T-cell (primary cell): ENCODE results near the gene MEMO1. TPM values are rescaled to one million over a fixed set of nuclear protein-coding genes. Genes with fewer than 3 reads are reported as not detected.
"Not testable (repeated sequence)": the region's sequence is repeated elsewhere in the genome, so short reads cannot be mapped to it uniquely, and the experiment has no call there.

Experiments
- ATAC-seq, 4 experiments: fragments of 200-7000 bp in 3 of 4; fragments of 150-1000 bp in 1 of 4; cut with Tn5 transposase; replicated peaks in 1 of 4; 1 replicate in 3 of 4; 2 replicates in 1 of 4; pipeline ENCODE4 v1.10.0; 2021; ENCODE audit warnings: moderate library complexity in 3 of 4, mild to moderate bottlenecking in 2 of 4, moderate number of reproducible peaks in 1 of 4
- CTCF ChIA-PET, 2 donors: fragments of 300-600 bp; sonication (Branson Sonifier 250); formaldehyde crosslinking; loops; one replicate each; lab custom pipeline; 2022; ENCODE audit warnings: antibody characterized with exemption in 2 of 2; lab: Charles Lee
- POLR2A ChIA-PET, 2 donors: fragments of 300-600 bp; sonication (Branson Sonifier 250); formaldehyde crosslinking; loops; one replicate each; lab custom pipeline; 2022; ENCODE audit warnings: antibody characterized with exemption in 2 of 2; lab: Charles Lee
- DNase-seq, 35 experiments: peaks; one replicate each; pipeline versions ENCODE4 v3.0.0 to v3.0.0-alpha.2; 2013 to 2023
- H3K27ac ChIP-seq: one replicate; pipeline ENCODE4 v1.5.1; 2013; ENCODE audit warnings: low read length
- H3K27me3 ChIP-seq, 2 experiments: replicated peaks in 1 of 2; 1 replicate in 1 of 2; 2 replicates in 1 of 2; pipeline versions ENCODE4 v1.6.1 to v1.7.0; 2013; ENCODE audit warnings: low read length in 1 of 2, mixed read lengths in 1 of 2; ENCODE audit not compliant: control insufficient read depth in 2 of 2, insufficient read depth in 2 of 2; ENCODE audit errors: extremely low read depth in 1 of 2
- H3K36me3 ChIP-seq, 2 donors: 1 replicate in 1 of 2; 2 replicates in 1 of 2; pipeline versions ENCODE4 v1.6.1 to v1.7.0; 2013; ENCODE audit warnings: low read length in 1 of 2; ENCODE audit not compliant: control insufficient read depth in 2 of 2, insufficient read depth in 1 of 2; ENCODE audit errors: extremely low read depth in 1 of 2
- H3K4me1 ChIP-seq, 2 experiments: 1 replicate in 1 of 2; 2 replicates in 1 of 2; pipeline versions ENCODE4 v1.6.1 to v1.7.0; 2013; ENCODE audit warnings: low read length in 2 of 2, mixed read lengths in 1 of 2; ENCODE audit not compliant: insufficient read depth in 2 of 2, control insufficient read depth in 1 of 2; ENCODE audit errors: extremely low read depth in 1 of 2
- H3K4me3 ChIP-seq, 2 donors: 1 replicate in 1 of 2; 2 replicates in 1 of 2; pipeline versions ENCODE4 v1.5.1 to v1.7.0; 2013; ENCODE audit warnings: mild to moderate bottlenecking in 2 of 2, low read length in 1 of 2, moderate library complexity in 1 of 2; ENCODE audit not compliant: control insufficient read depth in 1 of 2; ENCODE audit errors: extremely low read depth in 1 of 2
- H3K9me3 ChIP-seq: 2 replicates; pipeline ENCODE4 v1.7.0; 2013
- H3K27ac Mint-ChIP-seq, 2 donors: one replicate each; pipeline ENCODE4 v1.8.0; 2020 to 2021; ENCODE audit warnings: mild to moderate bottlenecking in 2 of 2, mixed read lengths in 2 of 2
- H3K27me3 Mint-ChIP-seq, 2 donors: one replicate each; pipeline ENCODE4 v1.8.0; 2021 to 2022; ENCODE audit warnings: mixed read lengths in 2 of 2
- H3K36me3 Mint-ChIP-seq: one replicate; pipeline ENCODE4 v1.8.0; 2021; ENCODE audit warnings: mixed read lengths
- H3K4me1 Mint-ChIP-seq, 3 donors: one replicate each; pipeline ENCODE4 v1.8.0; 2020 to 2022; ENCODE audit warnings: mixed read lengths in 3 of 3, mild to moderate bottlenecking in 1 of 3
- H3K4me3 Mint-ChIP-seq, 3 donors: one replicate each; pipeline ENCODE4 v1.8.0; 2020 to 2022; ENCODE audit warnings: mild to moderate bottlenecking in 3 of 3, mixed read lengths in 3 of 3, moderate library complexity in 3 of 3
- H3K9me3 Mint-ChIP-seq, 3 donors: one replicate each; pipeline ENCODE4 v1.8.0; 2020 to 2022; ENCODE audit warnings: mixed read lengths in 3 of 3
- WGBS: methylation state at CpG from one replicate; pipeline ENCODE4 v1.1.5; 2013; ENCODE audit warnings: missing lambda C conversion rate; ENCODE audit not compliant: insufficient coverage; 5-methylcytosine and 5-hydroxymethylcytosine counted together
- total RNA-seq, 35 experiments: library from RNA in 6 of 35; stranded (reverse) in 6 of 35; fragments of 120-200 nt in 1 of 35; gene quantifications; one replicate each; pipeline versions ENCODE4 v1.2.1 to v1.2.4 and lab custom pipeline; 2013 to 2026

Gene MEMO1
- total RNA-seq, 5 donors from 2014 or later (not counting 1 experiment from before 2014, with no cell fraction given): 35.0 to 46.3 (median 41.5) TPM

- peaks cover 4% of the 10 kb centered on the region for H3K36me3 Mint-ChIP-seq
- Histone ChIP-seq H3K36me3 (peaks cover 0 to 2% of the 10 kb centered on the region in 2 donors), H3K9me3 (no peaks in the 10 kb centered on the region), H3K4me1 (peaks cover 4 to 15% of the 10 kb centered on the region in 2 experiments), H3K27ac (peak within 1 kb of the TSS; percentile 73), H3K27me3 (no peaks in the 10 kb centered on the region), H3K4me3 (peak within 1 kb of the TSS; percentile 79 to 85)
- no peaks in the 10 kb centered on the region for H3K27me3 Mint-ChIP-seq
- DNase-seq (peak; percentile 82 to 94 (median 88)), ATAC-seq (peak; percentile 93 to 95 (median 94))
- ChIA-PET CTCF (interaction anchor here (0.5 to 2.1 kb wide), 11 partner anchors 12 to 344 kb away, joined by 3 to 27 read pairs (median 4); partner anchors contain the start of genes SLC30A6 (in 1 of the 2) and SPAST (in 1 of the 2)), POLR2A (interaction anchor here (0.5 to 2.0 kb wide), 7 partner anchors 11 to 318 kb away, joined by 3 to 20 read pairs (median 10); partner anchors contain the start of genes SPAST (in 2 of the 2) and SLC30A6 (in 1 of the 2))
- 1% methylated on average over 31 of the region's 43 CpGs for WGBS
- H3K27ac Mint-ChIP-seq: peak within 1 kb of the TSS; percentile 97 to 98
- H3K4me3 Mint-ChIP-seq: peak within 1 kb of the TSS; percentile 87 to 95 (median 88)
- peaks cover 14 to 25% (median 22%) of the 10 kb centered on the region in 3 donors for H3K4me1 Mint-ChIP-seq
- H3K9me3 Mint-ChIP-seq: no peaks in the 10 kb centered on the region
Observed at GRCh38 chr2:32039447-32040219, 28.8 kb upstream of the MEMO1 start, which contains the start of gene DPY30. Gene DPY30, minus strand, starts transcription at chr2:32039805. Its CDS starts 349 bp downstream, at chr2:32039456.

- ATAC-seq, H3K27ac ChIP-seq, H3K4me3 ChIP-seq, H3K9me3 ChIP-seq, H3K27me3 ChIP-seq, H3K27me3 Mint-ChIP-seq, H3K9me3 Mint-ChIP-seq, H3K27ac Mint-ChIP-seq, DNase-seq, CTCF ChIA-PET: not testable (repeated sequence)
- Mint-ChIP-seq H3K36me3 (peaks cover 24% of the 10 kb centered on the region), H3K4me3 (peak overlapping the region in 1 of 3 donors; percentile 5), H3K4me1 (peaks cover 30 to 43% (median 36%) of the 10 kb centered on the region in 3 donors)
- POLR2A ChIA-PET: interaction anchor here in 1 of 2 donors (0.7 kb wide), 1 partner anchor 11 kb away, joined by 4 read pairs; no protein-coding TSS in a partner anchor
- H3K36me3 ChIP-seq: peaks cover 5 to 15% of the 10 kb centered on the region in 2 donors
- 93% methylated on average over 3 of the region's 8 CpGs for WGBS
- H3K4me1 ChIP-seq: peaks cover 0 to 18% of the 10 kb centered on the region in 2 experiments
Observed at GRCh38 chr2:32034198-32034887, 23.5 kb upstream of the MEMO1 start.

GRCh38 chr2:32018789-32019482 lies 8.1 kb upstream of the MEMO1 start:
- ATAC-seq, H3K27ac ChIP-seq, H3K4me3 Mint-ChIP-seq, H3K27ac Mint-ChIP-seq, H3K9me3 ChIP-seq, H3K4me3 ChIP-seq, POLR2A ChIA-PET, H3K27me3 Mint-ChIP-seq, DNase-seq, H3K4me1 Mint-ChIP-seq, H3K27me3 ChIP-seq, H3K4me1 ChIP-seq, H3K9me3 Mint-ChIP-seq: not testable (repeated sequence)
- peaks cover 0 to 35% of the 10 kb centered on the region in 2 donors for H3K36me3 ChIP-seq
- peaks cover 17% of the 10 kb centered on the region for H3K36me3 Mint-ChIP-seq
- CTCF ChIA-PET: interaction anchor here in 1 of 2 donors (0.6 kb wide), 1 partner anchor 1849 kb away, joined by 3 read pairs; no protein-coding TSS in a partner anchor
- WGBS: 98% methylated on average over 6 of the region's 9 CpGs

GRCh38 chr2:32012872-32013271 lies 2.1 kb upstream of the MEMO1 start:
- DNase-seq (no peak), ATAC-seq (no peak)
- no CpG with 5 or more reads among the region's 1 CpG for WGBS
- ChIA-PET CTCF (interaction anchor here (0.6 to 1.0 kb wide), 2 partner anchors 15 to 27 kb away, joined by 3 read pairs; partner anchors contain the start of gene DPY30 (in 1 of the 2)), POLR2A (interaction anchor here (0.6 to 0.9 kb wide), 3 partner anchors 21 to 153 kb away, joined by 3 to 12 read pairs (median 3); partner anchors contain the start of gene SLC30A6 (in 1 of the 2))
- Mint-ChIP-seq H3K4me3 (peak overlapping the region in 1 of 3 donors; percentile 39), H3K4me1 (peaks cover 24 to 29% (median 26%) of the 10 kb centered on the region in 3 donors), H3K9me3 (no peaks in the 10 kb centered on the region), H3K27ac (peak overlapping the region; percentile 24 to 71), H3K27me3 (no peaks in the 10 kb centered on the region), H3K36me3 (peaks cover 8% of the 10 kb centered on the region)
- Histone ChIP-seq H3K27ac (no peak overlapping the region), H3K36me3 (peaks cover 0 to 6% of the 10 kb centered on the region in 2 donors), H3K4me3 (no peak overlapping the region), H3K9me3 (no peaks in the 10 kb centered on the region), H3K4me1 (peaks cover 7 to 19% of the 10 kb centered on the region in 2 experiments), H3K27me3 (no peaks in the 10 kb centered on the region)

DNA sequence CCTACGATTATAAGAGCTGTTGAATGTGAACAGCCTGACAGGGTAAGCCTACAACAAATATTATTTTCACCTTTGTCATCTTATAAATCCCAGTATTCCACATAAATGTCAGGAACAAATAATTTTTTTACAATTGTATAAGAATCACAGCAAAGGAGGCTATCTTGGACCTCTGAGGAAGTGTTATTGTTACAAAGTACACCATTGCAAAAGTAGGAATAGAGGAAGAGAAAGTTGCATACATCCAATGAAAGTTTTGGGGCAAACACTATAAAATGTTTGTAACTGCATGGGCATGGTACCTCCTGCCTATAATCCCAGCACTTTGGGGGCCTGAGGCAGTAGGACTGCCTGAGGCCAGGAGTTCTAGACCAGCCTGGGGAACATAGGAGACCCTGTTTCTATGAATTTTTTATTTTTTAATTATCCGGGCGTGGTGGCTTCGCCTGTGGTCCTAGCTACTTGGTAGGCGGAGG lies 715 bp upstream of the MEMO1 start:
- peaks cover 8 to 26% of the 10 kb centered on the region in 2 experiments for H3K4me1 ChIP-seq
- peak overlapping the region in 1 of 2 donors; percentile 79 for H3K4me3 ChIP-seq
- DNase-seq: no peak
- CTCF ChIA-PET: interaction anchor here in 1 of 2 donors (0.6 kb wide), 1 partner anchor 199 kb away, joined by 7 read pairs; no protein-coding TSS in a partner anchor
- no peaks in the 10 kb centered on the region for H3K9me3 ChIP-seq
- Mint-ChIP-seq H3K4me1 (peaks cover 32 to 42% (median 37%) of the 10 kb centered on the region in 3 donors), H3K27ac (peak overlapping the region; percentile 94 to 95), H3K9me3 (no peaks in the 10 kb centered on the region), H3K27me3 (no peaks in the 10 kb centered on the region), H3K4me3 (peak overlapping the region; percentile 83 to 90 (median 88)), H3K36me3 (peaks cover 6% of the 10 kb centered on the region)
- ATAC-seq: no peak
- POLR2A ChIA-PET: no interaction called here
- H3K36me3 ChIP-seq: no peaks in the 10 kb centered on the region
- H3K27ac ChIP-seq: peak overlapping the region; percentile 74
- WGBS: 94% methylated on average over 4 of the region's 5 CpGs
- no peaks in the 10 kb centered on the region for H3K27me3 ChIP-seq
